GM11168 (cell line): Measurements from ENCODE around the gene NRL.

Source experiments
- in situ Hi-C: fragments of 300-500 bp; cut with MboI; formaldehyde crosslinking; loops from one replicate; pipeline ENCODE4 v1.12.0; 2022; ENCODE audit warnings: low sequenced_read_pairs; ENCODE audit not compliant: unreplicated experiment

NRL gene

DNA sequence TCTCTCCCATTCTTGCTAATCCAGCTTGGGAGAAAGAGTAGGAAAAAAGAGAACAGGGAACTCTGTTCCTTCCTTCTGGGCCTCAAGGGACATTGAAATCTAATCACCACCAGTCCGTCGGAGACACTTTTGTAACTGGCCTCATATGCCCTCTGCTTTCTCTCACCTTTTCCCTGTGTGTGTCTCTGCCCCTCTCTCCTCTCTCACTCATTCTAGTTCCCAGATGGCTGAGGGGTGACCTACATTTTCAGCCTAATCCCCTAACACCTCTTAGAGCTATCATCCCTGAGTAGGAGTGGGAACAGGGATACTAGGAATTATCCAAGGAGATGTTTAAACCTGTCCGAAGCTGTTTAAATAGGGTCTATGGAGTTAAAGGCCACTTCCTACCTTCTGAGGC lies 29.5 kb downstream of the NRL start:
- in situ Hi-C loops, result loop anchor here (25.0 kb wide), 1 partner anchor 98 kb away; the partner anchor contains the start of gene DHRS4L2

DNA sequence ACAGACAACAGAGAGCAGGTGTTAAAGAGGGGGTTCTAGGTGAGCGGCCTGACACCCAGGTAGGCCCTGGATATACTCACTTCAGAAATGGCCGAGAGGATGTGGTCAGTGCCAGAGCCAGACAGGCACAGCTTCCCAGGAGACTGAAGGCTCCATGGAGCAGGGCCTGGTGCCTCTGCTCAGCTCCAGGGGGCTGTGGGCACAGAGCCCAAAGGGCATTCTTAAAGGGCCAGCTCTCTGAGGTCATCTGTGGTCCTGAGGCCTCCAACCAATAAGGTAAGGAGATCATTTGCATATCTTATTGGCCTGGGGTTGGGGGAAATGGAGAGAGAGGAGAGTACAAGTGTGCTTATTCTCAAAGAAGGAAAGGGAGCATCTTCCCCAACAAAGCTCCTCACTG lies 30.3 kb downstream of the NRL start:
- in situ Hi-C loops, result loop anchor here (25.0 kb wide), 1 partner anchor 97 kb away; the partner anchor contains the start of gene DHRS4L2

DNA sequence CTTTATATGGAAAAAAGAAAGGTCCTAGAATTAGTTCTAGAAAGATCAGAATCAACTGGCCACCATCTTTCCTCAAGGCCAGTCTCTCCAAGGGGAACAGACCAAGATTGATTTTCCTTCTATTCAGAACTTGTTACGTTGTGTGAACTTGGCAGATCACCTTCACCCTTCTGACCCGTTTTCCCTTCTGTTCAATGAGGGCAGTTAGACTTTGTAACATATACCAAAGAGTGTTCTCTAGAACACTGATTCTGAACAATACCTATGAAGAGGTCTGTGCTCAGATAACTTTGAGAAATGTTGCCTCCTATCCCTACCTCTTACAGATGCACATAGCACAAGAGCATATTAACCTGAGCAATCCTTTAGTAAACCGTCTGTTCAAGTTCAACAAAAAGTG lies 31.3 kb downstream of the NRL start:
- in situ Hi-C loops, result loop anchor here (25.0 kb wide), 1 partner anchor 96 kb away; the partner anchor contains the start of gene DHRS4L2

DNA sequence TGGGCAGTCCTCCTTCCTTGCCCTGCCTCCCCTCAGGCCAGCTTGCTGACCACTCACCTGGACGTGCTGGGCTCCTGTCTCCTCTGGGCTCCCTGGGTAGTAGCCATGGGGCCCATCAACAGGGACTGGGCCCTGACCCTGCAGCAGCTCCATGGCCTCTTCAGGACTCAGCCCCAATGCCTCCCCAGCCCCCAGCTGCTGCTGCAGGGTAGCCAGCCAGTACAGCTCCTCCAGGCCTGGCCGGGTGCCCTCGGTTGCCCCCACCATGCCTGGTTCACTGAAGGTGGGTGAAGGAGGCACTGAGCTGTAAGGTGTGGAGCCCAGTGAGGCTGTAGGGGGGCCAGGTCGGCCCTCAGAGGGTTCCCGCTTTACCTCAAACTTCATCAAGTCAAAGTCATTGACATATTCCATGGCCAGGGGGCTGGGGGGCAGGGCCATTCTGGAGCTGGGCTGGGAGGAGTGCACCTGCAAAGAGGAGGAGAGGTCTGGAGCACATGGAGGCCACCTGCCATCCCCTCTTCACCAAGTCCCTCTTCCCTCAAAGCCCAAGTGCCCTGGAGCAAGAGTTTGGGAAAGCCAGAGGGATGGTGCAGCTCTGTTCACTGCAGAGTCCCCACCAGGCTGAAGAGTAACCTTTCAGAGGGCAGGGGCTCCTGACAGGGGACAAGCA lies 32.2 kb downstream of the NRL start:
- in situ Hi-C loops, result loop anchor here (25.0 kb wide), 1 partner anchor 95 kb away; the partner anchor contains the start of gene DHRS4L2

GRCh38 chr14:24081739-24082211 lies 33.0 kb downstream of the NRL start:
- in situ Hi-C loops, result loop anchor here (25.0 kb wide), 1 partner anchor 94 kb away; the partner anchor contains the start of gene DHRS4L2

- in situ Hi-C loops, result loop anchor here (25.0 kb wide), 1 partner anchor 94 kb away; the partner anchor contains the start of gene DHRS4L2
These were observed 33.6 kb downstream of the NRL start for GRCh38 chr14:24080888-24081738.

DNA sequence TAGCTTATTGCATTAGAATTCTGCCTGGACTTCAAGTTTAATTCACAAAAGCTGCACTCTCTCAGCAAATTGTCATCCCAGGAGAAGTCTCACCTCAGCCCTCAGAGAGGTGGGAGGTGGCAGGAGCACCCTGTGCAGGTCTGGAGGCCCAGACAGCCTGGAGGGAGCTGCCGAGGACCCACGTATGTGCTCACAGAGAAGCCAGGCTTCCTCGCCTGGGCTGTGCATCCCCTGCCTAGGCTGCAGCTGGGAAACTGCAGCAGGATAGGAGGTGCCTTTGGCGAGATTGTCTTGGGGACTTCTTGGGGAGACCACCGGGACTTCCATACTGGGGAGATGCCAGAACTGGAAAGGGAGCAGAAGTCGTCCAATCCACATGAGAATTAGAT lies 34.6 kb downstream of the NRL start:
- in situ Hi-C loops, result loop anchor here (25.0 kb wide), 1 partner anchor 93 kb away; the partner anchor contains the start of gene DHRS4L2

GRCh38 chr14:24079491-24080141 lies 35.1 kb downstream of the NRL start:
- in situ Hi-C loops, result loop anchor here (25.0 kb wide), 1 partner anchor 92 kb away; the partner anchor contains the start of gene DHRS4L2

DNA sequence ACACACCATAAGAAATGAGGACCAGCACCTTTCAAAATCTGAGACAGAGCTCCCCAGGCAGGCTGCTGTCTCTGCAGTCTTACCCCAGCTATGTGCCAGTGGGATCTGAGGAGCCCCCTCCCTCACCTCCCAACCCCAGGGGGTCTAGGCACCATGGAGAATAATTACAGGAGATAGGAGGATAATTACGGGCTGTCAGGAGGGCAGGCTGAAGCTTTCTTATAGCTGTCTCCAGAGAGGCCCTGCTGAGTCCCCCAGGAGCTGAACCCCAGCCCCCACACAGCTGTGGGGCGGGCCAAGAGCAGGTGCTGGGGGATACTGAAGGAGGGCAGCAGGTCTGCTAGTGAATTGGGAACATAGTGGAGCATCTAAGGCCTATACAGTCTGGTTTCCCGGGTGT lies 36.6 kb downstream of the NRL start:
- in situ Hi-C loops, result loop anchor here (25.0 kb wide), 1 partner anchor 91 kb away; the partner anchor contains the start of gene DHRS4L2

GRCh38 chr14:24077086-24077485 lies 37.7 kb downstream of the NRL start:
- in situ Hi-C loops, result loop anchor here (25.0 kb wide), 1 partner anchor 90 kb away; the partner anchor contains the start of gene DHRS4L2

GRCh38 chr14:24076302-24076601 lies 38.5 kb downstream of the NRL start:
- in situ Hi-C loops, result loop anchor here (25.0 kb wide), 1 partner anchor 89 kb away; the partner anchor contains the start of gene DHRS4L2

- in situ Hi-C loops, result loop anchor here (25.0 kb wide), 1 partner anchor 88 kb away; the partner anchor contains the start of gene DHRS4L2
These were observed 39.1 kb downstream of the NRL start for GRCh38 chr14:24075485-24076301.

GRCh38 chr14:24074625-24075484 lies 39.9 kb downstream of the NRL start:
- in situ Hi-C loops, result loop anchor here (25.0 kb wide), 1 partner anchor 88 kb away; the partner anchor contains the start of gene DHRS4L2

DNA sequence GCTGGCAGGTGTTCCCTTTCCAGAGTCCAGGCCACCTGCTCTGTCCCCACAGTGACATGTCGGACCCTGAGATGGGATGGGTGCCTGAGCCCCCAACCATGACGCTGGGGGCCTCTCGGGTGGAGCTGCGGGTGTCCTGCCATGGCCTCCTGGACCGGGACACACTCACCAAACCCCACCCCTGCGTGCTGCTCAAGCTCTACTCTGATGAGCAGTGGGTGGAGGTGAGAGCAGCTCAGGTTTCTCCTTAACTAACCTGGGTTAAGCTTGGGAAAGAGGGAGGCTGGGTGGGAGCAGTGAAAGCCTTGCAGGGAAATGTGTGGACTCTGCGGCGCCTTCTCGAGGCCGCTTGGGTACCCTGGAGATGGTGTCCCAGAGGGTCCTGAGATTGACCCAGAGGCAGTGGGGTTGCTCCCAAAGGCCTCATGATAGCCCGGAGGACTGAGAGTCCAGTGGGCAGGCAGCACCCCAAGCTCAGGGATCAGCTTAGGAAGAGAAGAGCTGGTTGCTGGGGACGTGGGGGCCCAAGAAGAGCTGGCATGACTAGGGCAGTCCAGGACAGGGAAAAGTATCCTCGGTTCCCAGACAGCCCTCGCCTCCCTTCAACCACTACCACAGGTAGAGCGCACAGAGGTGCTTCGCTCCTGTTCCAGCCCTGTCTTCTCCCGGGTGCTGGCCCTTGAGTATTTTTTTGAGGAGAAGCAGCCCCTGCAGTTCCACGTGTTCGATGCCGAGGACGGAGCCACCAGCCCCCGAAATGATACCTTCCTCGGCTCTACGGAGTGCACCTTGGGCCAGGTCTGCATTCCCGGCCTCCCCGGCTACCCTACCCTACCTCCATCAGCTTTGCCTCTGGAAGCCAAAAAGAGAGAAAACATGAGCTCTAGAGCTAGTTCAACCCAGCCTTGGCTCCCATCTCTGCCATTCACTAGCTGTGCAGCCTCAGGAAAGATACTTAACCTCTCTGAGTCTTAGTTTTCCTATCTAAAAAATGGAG lies 41.6 kb downstream of the NRL start:
- in situ Hi-C loops, result no loop called here

DNA sequence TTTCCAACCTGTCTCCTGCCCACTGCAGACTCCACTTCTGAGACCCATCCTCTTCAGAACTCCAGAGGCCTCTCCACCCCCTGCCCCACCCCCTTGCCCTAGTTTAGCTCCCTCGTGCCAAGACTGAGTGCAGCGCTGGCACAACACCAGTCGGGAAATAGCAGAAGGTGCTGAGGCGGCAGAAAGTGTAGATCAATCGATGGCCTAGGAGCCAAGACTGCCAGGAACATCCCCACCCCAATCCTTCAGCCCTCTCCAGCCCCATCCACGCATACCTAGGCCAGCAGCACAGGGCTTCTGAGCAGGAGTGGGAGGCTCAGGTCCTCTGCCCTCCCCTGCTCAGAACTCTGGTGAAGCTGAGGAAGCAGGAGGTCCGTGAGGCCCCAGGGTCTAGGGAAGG lies 42.3 kb downstream of the NRL start:
- in situ Hi-C loops, result no loop called here

DNA sequence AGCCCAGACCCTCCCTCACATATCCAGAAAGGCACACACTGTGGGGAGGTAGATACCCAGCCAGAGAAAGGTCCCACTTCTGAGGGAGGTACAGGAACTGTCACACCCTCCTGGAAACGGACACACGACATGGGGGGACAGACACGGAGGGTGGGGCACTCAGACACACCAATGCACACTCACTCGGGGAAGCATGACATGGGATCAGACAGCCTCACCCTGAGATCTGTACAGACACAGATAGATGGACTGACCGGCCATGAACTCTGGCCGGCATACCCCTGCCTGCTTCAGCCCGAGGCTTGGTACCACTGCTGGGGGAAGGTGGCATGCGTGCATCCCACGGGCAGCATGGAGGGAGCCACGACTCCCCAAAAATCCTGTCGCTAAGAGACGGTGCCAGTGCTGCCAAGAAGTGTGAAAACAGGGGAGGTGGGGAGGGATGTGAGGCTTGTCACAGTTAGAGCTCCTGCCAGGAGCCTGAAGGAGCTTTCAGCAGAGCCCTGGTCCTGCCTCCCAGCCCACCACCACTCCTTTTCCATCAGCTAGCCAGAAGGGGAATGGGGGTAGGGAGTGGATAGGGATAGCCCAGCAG lies 42.8 kb downstream of the NRL start:
- in situ Hi-C loops, result no loop called here
